Activated CD4-positive, CD25-positive, alpha-beta regulatory T cell (primary cell): ENCODE data around the gene POU2F1.
"Not testable (repeated sequence)": the region's sequence is repeated elsewhere in the genome, so short reads cannot be mapped to it uniquely, and the experiment has no call there.

Experiments
- DNase-seq, 4 experiments: peaks; one replicate each; lab custom pipeline; 2025; lab: John Stamatoyannopoulos, UW

POU2F1 gene

DNA sequence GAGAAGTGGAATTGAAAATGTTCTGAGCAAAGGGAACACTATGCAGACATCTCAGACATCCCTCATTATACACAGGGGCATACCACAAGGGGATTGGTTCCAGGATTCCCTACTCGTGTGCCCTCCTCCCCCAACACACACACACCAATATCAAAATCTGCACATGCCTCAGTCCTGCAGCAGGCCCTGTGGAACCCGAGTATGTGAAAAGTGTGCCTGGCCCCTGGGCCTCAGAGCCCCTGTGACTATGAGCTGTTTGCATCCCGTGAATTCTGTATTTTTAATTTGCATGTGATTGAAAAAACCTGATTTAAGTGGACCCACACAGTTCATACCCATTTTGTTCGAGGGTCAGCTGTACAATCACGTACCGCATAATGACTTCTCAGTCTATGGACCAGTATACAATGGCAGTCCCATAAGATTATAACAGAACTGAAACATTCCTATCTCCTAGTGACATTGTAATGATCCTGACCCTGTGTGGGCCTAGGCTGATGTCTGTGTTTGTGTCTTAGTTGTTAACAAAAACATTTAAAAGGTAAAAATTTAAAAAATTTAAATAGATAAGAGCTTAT, 11.3 kb downstream of the POU2F1 start:
- no peak for DNase-seq

- no peak for DNase-seq
Measured at GRCh38 chr1:167232801-167233200, 12.1 kb downstream of the POU2F1 start.

DNA sequence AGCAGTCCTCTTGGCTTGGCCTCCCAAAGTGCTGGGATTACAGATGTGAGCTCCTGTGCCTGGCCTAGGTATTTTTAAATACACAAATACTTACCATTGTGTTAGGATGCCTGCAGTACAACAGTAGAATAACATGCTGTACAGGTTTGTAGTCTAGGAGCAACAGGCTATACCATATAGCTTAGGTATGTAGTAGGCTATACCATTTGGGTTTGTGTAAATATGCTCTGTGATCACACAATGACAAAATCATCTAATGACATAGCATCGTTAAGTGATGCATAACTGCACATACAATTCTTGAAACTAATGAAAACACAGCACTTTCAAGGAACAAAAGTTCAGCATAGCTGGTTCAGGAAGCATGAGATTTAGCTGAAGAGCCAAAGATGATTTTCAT, 12.7 kb downstream of the POU2F1 start:
- DNase-seq = no peak

DNA sequence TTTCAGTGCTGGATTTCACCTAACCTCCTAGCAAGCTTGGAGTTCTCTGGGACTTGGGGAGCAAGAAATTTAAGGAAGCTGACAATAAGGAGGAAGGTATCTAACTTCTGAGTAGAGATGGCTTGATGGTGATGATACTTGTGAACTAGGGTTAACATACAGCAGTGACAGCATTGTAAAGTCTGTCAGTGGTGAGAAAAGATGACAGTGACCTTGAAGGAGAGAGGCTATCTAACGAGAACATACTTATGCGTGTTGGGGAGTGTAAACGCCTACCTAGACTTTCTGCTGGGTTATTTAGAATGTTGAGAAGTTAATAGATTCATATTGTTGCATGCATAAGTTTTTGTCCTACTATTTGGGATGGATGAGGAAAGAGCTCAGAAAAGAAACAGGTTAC, 16.3 kb downstream of the POU2F1 start:
- DNase-seq = no peak

DNA sequence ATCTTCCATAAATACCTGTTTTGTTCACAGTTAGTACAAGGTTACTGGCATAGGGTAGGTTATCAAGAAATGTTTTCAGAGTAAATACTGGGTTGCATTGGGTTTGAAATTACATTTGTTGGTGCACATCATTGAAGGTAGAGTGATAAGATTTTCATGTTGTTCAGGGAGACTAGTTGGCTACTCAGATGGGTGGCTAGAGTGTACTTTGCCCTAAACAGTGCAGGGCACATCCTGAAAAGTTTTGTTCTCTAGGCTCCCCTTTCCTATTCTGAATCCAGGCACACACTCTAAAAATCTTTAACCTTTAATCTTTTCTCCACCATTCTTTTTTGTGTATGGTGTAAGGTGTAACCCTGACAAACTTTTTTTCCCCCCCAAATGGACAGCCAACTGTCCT, 18.0 kb downstream of the POU2F1 start:
- no peak for DNase-seq

DNA sequence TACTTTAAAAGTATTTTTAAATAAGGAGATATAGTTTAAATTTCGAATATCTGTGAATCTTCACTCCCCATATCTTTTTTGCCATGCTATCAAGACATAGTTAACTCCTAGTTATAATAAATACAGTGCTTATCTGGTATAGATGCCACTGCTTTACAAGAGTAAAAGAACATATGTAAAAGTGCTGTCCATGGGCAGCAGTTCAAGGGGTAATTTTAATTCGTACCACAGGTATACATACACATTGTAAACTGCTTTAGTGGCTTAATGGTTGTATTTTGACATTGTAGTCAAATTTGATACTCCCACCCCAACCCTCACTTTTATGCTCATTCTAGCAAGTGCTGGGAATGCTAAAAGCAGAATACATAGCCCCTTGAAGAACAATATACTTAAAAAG, 18.6 kb downstream of the POU2F1 start:
- no peak for DNase-seq

DNA sequence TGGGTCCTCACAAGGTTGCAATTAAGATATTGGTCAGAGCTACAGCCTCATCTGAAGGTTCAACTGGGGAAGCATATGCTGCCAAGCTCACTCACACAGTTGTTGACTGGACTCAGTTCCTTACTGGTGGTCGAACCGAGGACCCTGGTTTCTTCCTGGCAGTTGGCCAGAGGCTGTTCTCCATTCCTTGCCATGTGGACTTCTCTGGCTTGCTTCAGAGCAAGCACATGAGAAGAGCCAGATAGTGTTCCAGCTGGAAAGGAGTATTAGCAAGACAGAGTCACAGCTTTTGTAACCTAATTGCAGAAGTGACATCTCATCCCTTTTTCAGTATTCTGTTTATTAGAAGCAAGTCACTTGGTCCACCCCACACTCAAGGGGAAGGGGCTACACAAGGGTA, 23.6 kb downstream of the POU2F1 start:
- no peak for DNase-seq

GRCh38 chr1:167245168-167245567, 24.5 kb downstream of the POU2F1 start:
- DNase-seq = not testable (repeated sequence)

- DNase-seq = no peak
Measured at GRCh38 chr1:167246971-167247370, 26.3 kb downstream of the POU2F1 start.

GRCh38 chr1:167247754-167248153, 27.1 kb downstream of the POU2F1 start:
- no peak for DNase-seq

DNA sequence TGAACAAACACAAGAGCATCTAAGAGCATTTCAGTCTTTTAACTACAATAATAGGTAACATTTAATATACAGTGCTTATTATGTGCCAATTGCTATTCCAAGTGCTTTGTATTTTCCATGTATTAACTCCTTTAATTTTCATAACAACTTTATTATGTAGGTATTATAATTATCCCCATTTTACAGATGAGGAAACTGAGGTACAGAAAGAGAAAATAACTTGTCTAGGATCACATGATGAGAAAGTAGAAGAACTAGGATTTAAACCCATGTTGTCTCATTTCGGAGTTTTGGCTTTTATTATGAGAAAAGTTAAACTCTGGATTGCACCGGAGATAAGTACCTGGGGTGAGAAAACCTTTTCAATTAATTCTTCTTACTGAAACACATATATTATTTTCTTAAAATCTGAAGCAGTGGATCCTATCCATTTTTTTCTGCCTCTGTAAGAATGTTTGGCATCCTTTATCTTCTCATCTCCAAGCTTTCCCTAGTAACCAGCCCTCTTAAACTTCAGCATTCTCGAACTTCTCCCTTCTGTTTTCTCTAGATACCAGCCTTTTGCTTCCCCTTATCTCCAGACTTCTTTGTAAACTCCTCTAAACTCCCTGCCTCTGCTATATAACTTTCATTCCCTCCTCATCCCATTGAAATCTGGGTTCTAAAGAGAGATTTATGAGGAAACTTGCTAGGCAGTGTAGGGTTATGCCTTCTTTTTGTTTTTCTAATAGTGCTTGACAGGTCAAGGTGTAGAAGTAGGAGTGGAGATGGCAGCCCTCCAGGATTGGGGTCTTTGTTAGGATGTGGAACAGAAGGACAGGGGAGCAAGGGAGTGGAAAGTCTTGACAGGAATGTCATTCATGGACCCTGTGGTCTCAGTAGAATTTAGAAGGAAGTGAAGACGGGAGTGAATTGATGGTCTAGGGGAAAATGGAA, 28.3 kb downstream of the POU2F1 start:
- DNase-seq = no peak

GRCh38 chr1:167249702-167250101, 29.0 kb downstream of the POU2F1 start:
- DNase-seq = no peak

GRCh38 chr1:167250482-167250881, 29.8 kb downstream of the POU2F1 start:
- DNase-seq = no peak

DNA sequence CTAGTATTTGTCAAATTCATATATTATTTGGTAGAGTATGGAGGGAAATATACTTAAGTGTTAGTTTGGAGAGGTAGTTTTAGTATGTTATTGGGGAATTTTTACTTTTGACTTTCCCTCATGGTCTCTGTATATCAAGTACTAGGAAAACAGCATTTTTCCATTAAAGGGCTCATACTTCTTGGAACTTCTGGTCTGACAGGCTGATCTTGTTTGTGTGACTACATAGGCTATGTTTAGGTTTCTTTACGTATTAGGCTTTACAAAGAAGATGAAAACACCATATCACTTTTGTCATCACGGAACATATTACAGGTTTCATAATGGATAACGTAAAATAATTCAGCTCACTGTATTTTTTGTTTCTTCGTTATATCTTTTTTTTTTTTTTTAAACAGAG, 30.8 kb downstream of the POU2F1 start:
- DNase-seq = no peak

DNA sequence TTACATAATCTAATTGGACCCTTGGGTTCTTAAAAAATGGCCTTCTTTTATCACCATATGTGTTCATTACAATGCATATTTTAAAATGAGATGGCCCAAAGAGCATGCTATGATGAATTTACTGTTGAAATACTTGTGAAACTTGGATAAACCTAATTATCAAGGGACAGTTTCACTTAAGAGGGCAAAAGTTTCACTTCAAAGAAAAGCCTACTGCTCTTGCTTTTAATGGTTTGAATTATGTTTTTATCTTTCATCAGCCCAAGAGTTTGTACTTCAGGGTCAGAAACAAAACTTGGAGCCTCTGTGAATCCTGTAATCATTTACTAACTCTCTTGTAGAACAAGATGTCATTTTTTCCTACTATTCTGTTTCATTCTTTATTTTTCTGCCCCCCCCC, 32.3 kb downstream of the POU2F1 start:
- no peak for DNase-seq

- no peak for DNase-seq
Measured at GRCh38 chr1:167258858-167259257, 38.2 kb downstream of the POU2F1 start.

DNA sequence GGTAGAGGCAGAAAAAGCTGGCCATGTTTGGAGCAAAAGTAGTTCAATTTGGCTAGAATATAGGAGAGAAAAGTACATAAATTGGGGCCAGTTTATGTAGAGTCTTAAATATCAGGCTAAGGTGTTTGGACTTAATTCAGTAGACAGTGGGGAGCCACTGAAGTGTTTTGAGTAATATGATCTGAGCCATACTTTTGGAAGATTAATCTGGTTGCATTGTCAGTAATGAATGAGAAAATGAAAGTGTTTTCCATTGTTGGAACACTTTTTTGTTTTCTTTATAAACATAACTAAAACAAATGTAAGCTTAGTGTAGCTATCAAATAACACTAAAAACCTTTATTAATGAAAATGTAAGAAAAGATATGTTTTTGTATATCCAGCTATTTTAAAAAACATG, 42.1 kb downstream of the POU2F1 start:
- no peak for DNase-seq

GRCh38 chr1:167263344-167263743, 42.7 kb downstream of the POU2F1 start:
- DNase-seq = no peak

GRCh38 chr1:167263819-167264464, 43.3 kb downstream of the POU2F1 start:
- no peak for DNase-seq

GRCh38 chr1:167266965-167267364, 46.3 kb downstream of the POU2F1 start:
- DNase-seq = no peak

DNA sequence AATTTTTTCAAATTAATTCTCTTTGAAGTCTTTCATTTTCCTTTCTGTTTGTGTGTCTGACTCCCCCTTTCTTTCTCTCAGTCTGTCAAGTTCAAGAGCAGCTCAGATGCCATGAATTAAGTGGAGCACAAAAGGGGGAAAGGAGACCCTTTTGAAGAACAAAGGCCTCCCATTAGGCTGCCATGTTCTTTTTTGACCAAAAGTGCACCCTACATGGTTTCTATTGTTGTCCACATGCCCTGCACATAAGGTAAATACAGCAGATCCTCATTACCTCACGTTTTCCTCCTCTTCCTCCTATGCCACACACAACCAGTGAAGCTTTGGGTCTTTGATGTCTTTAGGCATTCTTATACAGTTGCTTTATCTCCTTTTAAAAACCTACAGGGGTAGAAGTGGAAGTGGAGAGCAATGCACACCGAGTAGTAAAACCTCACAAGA, 47.7 kb downstream of the POU2F1 start:
- no peak for DNase-seq

DNA sequence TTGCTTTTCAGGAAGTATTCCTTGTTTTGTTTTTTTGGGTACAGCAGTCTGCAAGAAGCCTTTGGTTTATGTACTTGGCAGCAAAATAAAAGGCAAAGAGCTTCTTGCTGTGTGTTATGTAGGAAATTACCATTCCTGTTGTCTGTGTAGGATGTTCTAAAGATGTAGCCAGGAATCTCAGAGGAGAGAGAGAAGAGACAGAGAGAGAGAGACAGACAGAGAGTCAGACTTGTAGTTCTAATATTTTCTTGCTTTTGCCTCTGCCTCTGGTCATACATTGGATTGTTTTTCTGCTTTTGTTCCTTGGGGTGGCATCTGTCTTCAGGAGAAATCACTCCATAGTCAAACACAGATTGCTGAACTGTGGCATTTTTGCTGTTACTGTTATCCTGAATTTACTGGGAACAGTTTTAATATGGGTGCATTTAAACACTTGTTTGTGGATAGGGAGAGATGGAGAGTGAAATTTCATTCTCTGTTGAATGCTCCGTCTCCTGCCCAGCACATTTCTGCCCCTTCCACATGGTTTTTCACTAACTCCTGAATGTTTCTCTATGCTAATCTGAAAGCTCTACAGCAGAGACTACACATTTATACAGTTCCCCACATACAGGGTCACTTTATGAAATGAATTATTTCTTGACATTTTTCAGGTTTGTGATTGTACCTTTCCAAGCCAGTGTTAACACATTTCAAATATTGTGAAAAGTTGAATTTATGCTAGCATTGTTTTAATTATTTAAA, 49.8 kb downstream of the POU2F1 start:
- DNase-seq = no peak
